NB4 (cell line): ENCODE data around the gene LDLRAD3.

Experiments
- CTCF ChIP-seq: IDR thresholded peaks from one replicate; pipeline ENCODE4 v1.5.1; 2012; ENCODE audit warnings: low read depth, low read length
- MAX ChIP-seq: IDR thresholded peaks from 2 replicates; pipeline ENCODE4 v1.6.1; 2011; ENCODE audit warnings: low read depth, low read length
- MYC ChIP-seq: IDR thresholded peaks from 2 replicates; pipeline ENCODE4 v1.6.1; 2011; ENCODE audit warnings: low read depth, low read length
- POLR2A ChIP-seq: IDR thresholded peaks from 2 replicates; pipeline ENCODE4 v1.6.1; 2011; ENCODE audit warnings: mild to moderate bottlenecking; ENCODE audit not compliant: insufficient read length; ENCODE audit errors: extremely low read depth

GRCh38 chr11:36029616-36030015 lies 85.8 kb downstream of the LDLRAD3 start:
- TF ChIP-seq CTCF, result no peak
- TF ChIP-seq POLR2A, result no peak
- no peak for TF ChIP-seq MYC
- TF ChIP-seq MAX, result no peak
